ENCODE measurements around the gene ANKRD12. TPM values are rescaled to one million over a fixed set of nuclear protein-coding genes. Genes with fewer than 3 reads are reported as not detected.

The ANKRD12 gene
- total and polyA plus RNA-seq, 2 donors (not counting 1 experiment from before 2014, with no cell fraction given): 8.0 to 183 TPM

- ChIA-PET CTCF (interaction anchor here (0.8 to 1.1 kb wide), 2 partner anchors 232 to 260 kb away, joined by 3 read pairs; no protein-coding TSS in a partner anchor), POLR2A (interaction anchor here (0.6 to 1.8 kb wide), 4 partner anchors 73 to 238 kb away, joined by 3 to 7 read pairs (median 4); partner anchors contain the start of gene ANKRD12)
- peak overlapping the region; percentile 98 for H3K4me2 ChIP-seq (replicated peaks; ENCODE audit: low read depth, low read length, poor library complexity, severe bottlenecking)
- peak; percentile 6 for ATAC-seq (ENCODE audit: low read depth)
- no peak for DNase-seq
- Mint-ChIP-seq H3K9me3 (ENCODE audit: insufficient read depth) (peaks cover 3% of the 10 kb centered on the region), H3K27me3 (peaks cover 3% of the 10 kb centered on the region), H3K4me3 (peak overlapping the region; percentile 95), H3K4me1 (peaks cover 20% of the 10 kb centered on the region), H3K27ac (peak overlapping the region; percentile 82)
- intact Hi-C loops (cut with micrococcal nuclease): loop anchor here (1.0 to 2.0 kb wide), 4 partner anchors 142 to 629 kb away; partner anchors contain the start of genes ANKRD12, MTCL1 and RALBP1
- H3K4me3 ChIP-seq (ENCODE audit: control extremely low read depth in 1 of 5, extremely low read depth in 1 of 5, insufficient read depth in 1 of 5, low read depth in 2 of 5, low read length in 4 of 5): peak overlapping the region; percentile 59 to 88 (median 70)
- peak overlapping the region; percentile 78 for H3K9ac ChIP-seq (ENCODE audit: low read length)
- WGBS (ENCODE audit: insufficient coverage): 21% methylated on average over 40 of the region's 52 CpGs
- H3K79me2 ChIP-seq (ENCODE audit: control insufficient read depth, insufficient read depth, low read length): no peaks in the 10 kb centered on the region
- no peaks in the 10 kb centered on the region for H3K36me3 ChIP-seq (replicated peaks in 1 of 2; ENCODE audit: control extremely low read depth in 1 of 2, control insufficient read depth in 1 of 2, extremely low read depth in 1 of 2, insufficient read depth in 2 of 2, low read length in 1 of 2)
- H3K27ac ChIP-seq (ENCODE audit: low read length in 2 of 2): peak overlapping the region in 1 of 2 donors; percentile 50
- peak overlapping the region; percentile 97 for H2AFZ ChIP-seq (ENCODE audit: insufficient read depth, low read depth, low read length, poor library complexity, severe bottlenecking)
- no peaks in the 10 kb centered on the region for H4K20me1 ChIP-seq (ENCODE audit: control insufficient read depth, insufficient read depth, low read length, poor library complexity, severe bottlenecking)
- peaks cover 0 to 2% (median 0%) of the 10 kb centered on the region in 4 experiments for H3K27me3 ChIP-seq (replicated peaks in 1 of 4; ENCODE audit: control extremely low read depth in 1 of 4, control insufficient read depth in 3 of 4, insufficient read depth in 4 of 4, low read length in 3 of 4)
- peaks cover 0 to 11% (median 3%) of the 10 kb centered on the region in 3 donors for H3K9me3 ChIP-seq (ENCODE audit: control extremely low read depth in 1 of 3, control insufficient read depth in 2 of 3, insufficient read depth in 1 of 3, low read length in 2 of 3)
- TF ChIP-seq EZH2 (IDR thresholded peaks at IDR 0.05; ENCODE audit: borderline replicate concordance, insufficient read depth, low read depth, low read length, poor library complexity, severe bottlenecking) (no peak), CTCF (IDR thresholded peaks at IDR 0.05) (no peak)
- H3K4me1 ChIP-seq (ENCODE audit: control insufficient read depth in 2 of 2, insufficient read depth in 2 of 2, low read length in 2 of 2): peaks cover 6 to 19% of the 10 kb centered on the region in 2 donors
Measured at GRCh38 chr18:9333441-9334328, 197.1 kb downstream of the ANKRD12 start.

All from B cell (primary cell).